IMR-90 (cell line): ENCODE results near the gene PRR5. TPM values are rescaled to one million over a fixed set of nuclear protein-coding genes. Genes with fewer than 3 reads are reported as not detected.

Experiments
- ATAC-seq: fragments of 200-7000 bp; cut with Tn5 transposase; 2 replicates; pipeline ENCODE4 v1.9.1; 2020; ENCODE audit warnings: low read depth, mild to moderate bottlenecking, moderate library complexity
- BruUV-seq: library from RNA; stranded (reverse); fragments of 400-500 nt; replicated peaks from 2 replicates; lab custom pipeline; 2021; lab: Mats Ljungman, UMichigan
- CTCF ChIA-PET: fragments of 300-600 bp; formaldehyde crosslinking; extraction: SDS; loops from one replicate; lab custom pipeline; 2021; ENCODE audit warnings: antibody characterized with exemption; lab: Yijun Ruan, JAX
- POLR2A ChIA-PET: fragments of 300-600 bp; sonication (Branson Sonifier 250); formaldehyde crosslinking; loops from one replicate; lab custom pipeline; 2022; ENCODE audit warnings: antibody characterized with exemption; ENCODE audit not compliant: unreplicated experiment; lab: Charles Lee
- DNase-seq: peaks from one replicate; pipeline ENCODE4 v3.0.0; 2013
- H2AFZ ChIP-seq: replicated peaks from 2 replicates; pipeline ENCODE3; 2013; ENCODE audit warnings: low read length, mild to moderate bottlenecking; ENCODE audit not compliant: poor library complexity
- H2AK5ac ChIP-seq: 2 replicates; pipeline ENCODE4 v1.6.1; 2013; ENCODE audit warnings: low read depth, low read length, inconsistent platforms
- H2AK9ac ChIP-seq: replicated peaks from 2 replicates; pipeline ENCODE3; 2013; ENCODE audit warnings: mild to moderate bottlenecking, low read depth, low read length, moderate library complexity; ENCODE audit not compliant: poor library complexity
- H2BK120ac ChIP-seq: 2 replicates; pipeline ENCODE4 v1.6.1; 2013; ENCODE audit warnings: low read depth, low read length, inconsistent platforms
- H2BK15ac ChIP-seq: 3 replicates; pipeline ENCODE4 v1.6.1; 2013; ENCODE audit warnings: low read depth, low read length, inconsistent platforms
- H2BK20ac ChIP-seq: 2 replicates; pipeline ENCODE4 v1.6.1; 2013; ENCODE audit warnings: low read depth, mild to moderate bottlenecking, inconsistent platforms, low read length, moderate library complexity
- H2BK5ac ChIP-seq: 2 replicates; pipeline ENCODE4 v1.6.1; 2013; ENCODE audit warnings: mild to moderate bottlenecking, low read depth, low read length, inconsistent platforms; ENCODE audit not compliant: poor library complexity, severe bottlenecking
- H3K14ac ChIP-seq: replicated peaks from 2 replicates; pipeline ENCODE4 v1.6.1; 2013; ENCODE audit warnings: low read depth, low read length, inconsistent platforms
- H3K18ac ChIP-seq: 2 replicates; pipeline ENCODE4 v1.6.1; 2013; ENCODE audit warnings: low read depth, low read length, control low read depth
- H3K23ac ChIP-seq: 2 replicates; pipeline ENCODE4 v1.6.1; 2013; ENCODE audit warnings: low read depth, low read length, inconsistent platforms
- H3K27ac ChIP-seq: 2 replicates; pipeline ENCODE4 v1.5.1; 2013; ENCODE audit warnings: mild to moderate bottlenecking, control low read depth, low read length; ENCODE audit not compliant: insufficient read depth
- H3K27me3 ChIP-seq: 2 replicates; pipeline ENCODE4 v1.6.1; 2013; ENCODE audit warnings: low read length; ENCODE audit not compliant: control insufficient read depth, insufficient read depth
- H3K36me3 ChIP-seq: 2 replicates; pipeline ENCODE4 v1.6.1; 2013; ENCODE audit warnings: low read length, mixed read lengths; ENCODE audit not compliant: control insufficient read depth, insufficient read depth
- H3K4ac ChIP-seq: 2 replicates; pipeline ENCODE4 v1.6.1; 2013; ENCODE audit warnings: low read depth, low read length, inconsistent platforms
- H3K4me1 ChIP-seq: 2 replicates; pipeline ENCODE4 v1.6.1; 2013; ENCODE audit warnings: low read length, mixed read lengths; ENCODE audit not compliant: control insufficient read depth, insufficient read depth
- H3K4me2 ChIP-seq: 2 replicates; pipeline ENCODE4 v1.6.1; 2013; ENCODE audit warnings: low read depth, mild to moderate bottlenecking, control low read depth, low read length, moderate library complexity
- H3K4me3 ChIP-seq: 2 replicates; pipeline ENCODE4 v1.5.1; 2013; ENCODE audit warnings: low read depth, mild to moderate bottlenecking, control low read depth, low read length, moderate library complexity; ENCODE audit not compliant: insufficient read depth
- H3K56ac ChIP-seq: 2 replicates; pipeline ENCODE4 v1.6.1; 2013; ENCODE audit warnings: low read length, inconsistent platforms; ENCODE audit not compliant: insufficient read depth; ENCODE audit errors: extremely low read depth
- H3K79me1 ChIP-seq, 2 experiments: 2 replicates each; pipeline ENCODE4 v1.6.1; 2013; ENCODE audit warnings: low read length in 2 of 2, inconsistent platforms in 1 of 2, low read depth in 1 of 2
- H3K9ac ChIP-seq: 2 replicates; pipeline ENCODE4 v1.6.1; 2013; ENCODE audit warnings: low read depth, low read length, control low read depth
- H3K9me1 ChIP-seq: 2 replicates; pipeline ENCODE4 v1.6.1; 2013; ENCODE audit warnings: low read length, inconsistent platforms; ENCODE audit not compliant: insufficient read depth
- H3K9me3 ChIP-seq: 2 replicates; pipeline ENCODE4 v1.6.1; 2013; ENCODE audit warnings: low read length; ENCODE audit not compliant: control insufficient read depth, insufficient read depth
- H4K20me1 ChIP-seq: 2 replicates; pipeline ENCODE4 v1.6.1; 2013; ENCODE audit warnings: low read length, inconsistent platforms; ENCODE audit not compliant: insufficient read depth
- H4K5ac ChIP-seq: 2 replicates; pipeline ENCODE4 v1.6.1; 2013; ENCODE audit warnings: mild to moderate bottlenecking, low read depth, low read length, control low read depth
- H4K8ac ChIP-seq, 2 experiments: 2 replicates each; pipeline ENCODE4 v1.6.1; 2013; ENCODE audit warnings: low read depth in 2 of 2, low read length in 2 of 2, control low read depth in 1 of 2, inconsistent platforms in 1 of 2
- H4K91ac ChIP-seq: 2 replicates; pipeline ENCODE4 v1.6.1; 2013; ENCODE audit warnings: low read depth, low read length, inconsistent platforms; ENCODE audit not compliant: insufficient read depth
- BHLHE40 ChIP-seq: fragments of 150-350 bp; IDR thresholded peaks from 2 replicates; pipeline ENCODE4 v1.6.1; 2016; ENCODE audit warnings: mild to moderate bottlenecking, low read depth, low read length
- CEBPB ChIP-seq: IDR thresholded peaks from 2 replicates; pipeline ENCODE4 v1.6.1; 2012; ENCODE audit warnings: low read depth, low read length, improper control_type of control experiment
- CHD1 ChIP-seq: IDR thresholded peaks from 2 replicates; pipeline ENCODE4 v1.6.1; 2012; ENCODE audit warnings: low read depth, low read length, improper control_type of control experiment
- CTCF ChIP-seq: conservative IDR thresholded peaks from 2 replicates; pipeline ENCODE4 v1.5.1; 2012; ENCODE audit warnings: mild to moderate bottlenecking, low read depth, low read length, improper control_type of control experiment
- FOS ChIP-seq: fragments of 150-350 bp; IDR thresholded peaks from 2 replicates; pipeline ENCODE4 v1.6.1; 2016; ENCODE audit warnings: low read depth, low read length
- MAFK ChIP-seq: IDR thresholded peaks from 2 replicates; pipeline ENCODE4 v1.6.1; 2012; ENCODE audit warnings: low read depth, low read length, improper control_type of control experiment
- MAZ ChIP-seq: IDR thresholded peaks from 2 replicates; pipeline ENCODE4 v1.6.1; 2012; ENCODE audit warnings: low read depth, mild to moderate bottlenecking, low read length, improper control_type of control experiment, moderate library complexity, borderline replicate concordance
- MXI1 ChIP-seq: IDR thresholded peaks from 2 replicates; pipeline ENCODE4 v1.6.1; 2012; ENCODE audit warnings: low read depth, mild to moderate bottlenecking, low read length, moderate library complexity, borderline replicate concordance
- NFE2L2 ChIP-seq: fragments of 150-350 bp; IDR thresholded peaks from 2 replicates; pipeline ENCODE4 v1.6.1; 2016; ENCODE audit warnings: low read depth, mild to moderate bottlenecking, low read length
- POLR2A ChIP-seq: IDR thresholded peaks from 2 replicates; pipeline ENCODE4 v1.6.1; 2012; ENCODE audit warnings: mild to moderate bottlenecking, low read depth, low read length
- RAD21 ChIP-seq: IDR thresholded peaks from 2 replicates; pipeline ENCODE4 v1.6.1; 2012; ENCODE audit warnings: low read length, improper control_type of control experiment
- RCOR1 ChIP-seq: IDR thresholded peaks from 2 replicates; pipeline ENCODE4 v1.6.1; 2012; ENCODE audit warnings: mild to moderate bottlenecking, low read length, improper control_type of control experiment; ENCODE audit not compliant: insufficient replicate concordance
- RFX5 ChIP-seq: IDR thresholded peaks from 2 replicates; pipeline ENCODE4 v1.8.0; 2012; ENCODE audit warnings: low read depth, mild to moderate bottlenecking, low read length, moderate library complexity
- SMC3 ChIP-seq: fragments of 150-350 bp; IDR thresholded peaks from 2 replicates; pipeline ENCODE4 v1.6.1; 2016; ENCODE audit warnings: low read depth, mild to moderate bottlenecking, antibody characterized with exemption, low read length, moderate library complexity
- USF2 ChIP-seq: fragments of 150-350 bp; IDR thresholded peaks from 2 replicates; pipeline ENCODE4 v1.6.1; 2017; ENCODE audit warnings: mild to moderate bottlenecking, antibody characterized with exemption, low read length, low read depth
- WGBS, 2 experiments: methylation state at CpG; one replicate each; pipeline versions ENCODE4 v1.1.5 to v1.1.7; 2013; ENCODE audit warnings: missing lambda C conversion rate in 2 of 2; ENCODE audit not compliant: insufficient read length in 1 of 2; ENCODE audit errors: extremely low coverage in 2 of 2; 5-methylcytosine and 5-hydroxymethylcytosine counted together
- dilution Hi-C: fragments of 300-500 bp; cut with HindIII; formaldehyde crosslinking; loops from one replicate; pipeline ENCODE4 v1.14.3; 2018; ENCODE audit warnings: low sequenced_read_pairs; ENCODE audit not compliant: unreplicated experiment
- in situ Hi-C: fragments of 300-500 bp; cut with MboI; formaldehyde crosslinking; loops from 3 replicates; pipeline ENCODE4 v1.14.3; 2019; ENCODE audit warnings: low sequenced_read_pairs, inconsistent platforms, mixed read lengths
- intact Hi-C: fragments of 100-400 bp; cut with micrococcal nuclease; formaldehyde crosslinking; loops from 2 replicates; pipeline ENCODE4 v1.10.0; 2022
- polyA plus RNA-seq, 3 experiments: library from polyadenylated mRNA; depleted of rRNA; stranded (reverse); fragments of >200 nt; gene quantifications; 2 replicates each; pipeline ENCODE4 v1.2.3, GENCODE V29; 2012; ENCODE audit warnings: low replicate concordance in 1 of 3
- total RNA-seq: library from RNA; depleted of rRNA; stranded (reverse); fragments of >200 nt; gene quantifications from 2 replicates; pipeline ENCODE4 v1.2.3, GENCODE V29; 2012

PRR5 gene
- total and polyA plus RNA-seq, 2 of the 4 experiments (the other 2 are of a cell fraction) = 8.1 to 24.3 TPM

GRCh38 chr22:44719586-44720368, 17.8 kb downstream of the PRR5 start (continued):
- no peak for TF ChIP-seq FOS

GRCh38 chr22:44721213-44721612, 19.2 kb downstream of the PRR5 start:
- ChIA-PET POLR2A (no interaction called here), CTCF (no interaction called here)
- Histone ChIP-seq H3K4me3 (no peak overlapping the region), H4K20me1 (0 out of 2 replicates have a peak, but pooled peaks cover 8% of the 10 kb centered on the region), H2BK120ac (no peak overlapping the region), H2BK15ac (no peak overlapping the region), H2AFZ (no peak overlapping the region), H2AK9ac (no peak overlapping the region), H4K91ac (no peak overlapping the region), H3K56ac (no peak overlapping the region), H3K4ac (no peak overlapping the region), H3K79me1 (no peaks in the 10 kb centered on the region; a peak in 1 of 4 replicates), H3K4me1 (no peaks in the 10 kb centered on the region), H2BK5ac (no peak overlapping the region), H3K36me3 (peaks cover 23% of the 10 kb centered on the region; the same call in 1 of the 2 replicates), H4K8ac (no peak overlapping the region), H3K27ac (no peak overlapping the region), H3K23ac (no peak overlapping the region), H3K27me3 (no peaks in the 10 kb centered on the region), H2BK20ac (no peak overlapping the region), H3K18ac (no peak overlapping the region), H3K9me3 (no peaks in the 10 kb centered on the region), H3K9me1 (no peaks in the 10 kb centered on the region), H3K4me2 (no peak overlapping the region), H4K5ac (no peak overlapping the region), H2AK5ac (no peak overlapping the region), H3K9ac (no peak overlapping the region), H3K14ac (no peak overlapping the region)
- no peak for DNase-seq
- in situ Hi-C loops (no loop called here), dilution Hi-C loops (no loop called here), intact Hi-C loops (no loop called here)
- 100% methylated on average over 2 of the region's 7 CpGs; no CpG with 5 or more reads in 1 of the 2 experiments for WGBS, 2 experiments
- no TSS peak for BruUV-seq
- ATAC-seq = no peak
- TF ChIP-seq SMC3 (no peak), FOS (no peak), MAFK (no peak), USF2 (no peak), RCOR1 (no peak), RAD21 (no peak), CEBPB (no peak), NFE2L2 (no peak), MAZ (no peak), CHD1 (no peak), POLR2A (no peak), CTCF (no peak), MXI1 (no peak), BHLHE40 (no peak), RFX5 (no peak)
